DND-41 (cell line): Measurements from ENCODE around the gene POGLUT3.

Experiments used
- ATAC-seq: fragments of 200-7000 bp; cut with Tn5 transposase; 3 replicates; pipeline ENCODE4 v1.9.1; 2021; ENCODE audit warnings: low read depth; ENCODE audit not compliant: insufficient read depth
- DNase-seq: peaks from one replicate; pipeline ENCODE4 v3.0.0-alpha.2; 2020
- H2AFZ ChIP-seq: 2 replicates; pipeline ENCODE4 v1.6.0; 2012; ENCODE audit warnings: low read depth, low read length
- H3K27ac ChIP-seq: 2 replicates; pipeline ENCODE4 v1.5.1; 2012; ENCODE audit warnings: low read length, inconsistent platforms
- H3K27me3 ChIP-seq: fragments of 200-600 bp; sonication (generic); 2 replicates; pipeline ENCODE4 v1.6.0; 2012; ENCODE audit warnings: low read length, mild to moderate bottlenecking, inconsistent platforms; ENCODE audit not compliant: insufficient read depth, poor library complexity
- H3K36me3 ChIP-seq: 2 replicates; pipeline ENCODE4 v1.5.1; 2012; ENCODE audit warnings: low read length, inconsistent platforms; ENCODE audit not compliant: insufficient read depth
- H3K4me1 ChIP-seq: 2 replicates; pipeline ENCODE4 v1.5.1; 2012; ENCODE audit warnings: mild to moderate bottlenecking, low read length; ENCODE audit not compliant: insufficient read depth
- H3K4me2 ChIP-seq: 2 replicates; pipeline ENCODE4 v1.6.0; 2012; ENCODE audit warnings: mild to moderate bottlenecking, moderate library complexity, low read length, inconsistent platforms; ENCODE audit not compliant: insufficient read depth
- H3K4me3 ChIP-seq, 2 experiments: fragments of 200-600 bp in 1 of 2; shearing (Covaris generic) in 1 of 2; 2 replicates each; pipeline ENCODE4 v1.5.1; 2012 to 2016; ENCODE audit warnings: inconsistent platforms in 2 of 2, low read length in 2 of 2, mild to moderate bottlenecking in 2 of 2, low read depth in 1 of 2, moderate library complexity in 1 of 2
- H3K79me2 ChIP-seq: 2 replicates; pipeline ENCODE4 v1.6.0; 2012; ENCODE audit warnings: low read length, inconsistent platforms; ENCODE audit not compliant: insufficient read depth
- H3K9ac ChIP-seq: 2 replicates; pipeline ENCODE4 v1.6.0; 2012; ENCODE audit warnings: low read depth, mild to moderate bottlenecking, inconsistent platforms, low read length, moderate library complexity
- H3K9me3 ChIP-seq: 2 replicates; pipeline ENCODE4 v1.5.1; 2012; ENCODE audit warnings: low read length, moderate library complexity, mild to moderate bottlenecking, inconsistent platforms; ENCODE audit not compliant: insufficient read depth, severe bottlenecking
- H4K20me1 ChIP-seq: 2 replicates; pipeline ENCODE4 v1.6.0; 2012; ENCODE audit warnings: low read length; ENCODE audit not compliant: insufficient read depth
- CTCF ChIP-seq: IDR thresholded peaks from 2 replicates; pipeline ENCODE4 v1.5.1; 2012; ENCODE audit warnings: borderline replicate concordance, low read length, moderate library complexity, mild to moderate bottlenecking; ENCODE audit not compliant: poor library complexity, severe bottlenecking; ENCODE audit errors: extremely low read depth
- EZH2 ChIP-seq: IDR thresholded peaks from 3 replicates; pipeline ENCODE4 v1.6.1; 2012; ENCODE audit warnings: borderline replicate concordance, low read depth, mild to moderate bottlenecking, moderate library complexity, low read length, inconsistent platforms; ENCODE audit not compliant: severe bottlenecking

The POGLUT3 gene

GRCh38 chr11:108497317-108498045 lies 703 bp downstream of the POGLUT3 start:
- no peaks in the 10 kb centered on the region for H4K20me1 ChIP-seq
- DNase-seq (peak; percentile 82), ATAC-seq (peak; percentile 78)
- peak overlapping the region; percentile 83 for H3K27ac ChIP-seq
- H3K4me1 ChIP-seq = peaks cover 53% of the 10 kb centered on the region
- H3K4me3 ChIP-seq = peak overlapping the region; percentile 40 to 59; a peak in 3 of 4 replicates
- H3K4me2 ChIP-seq = peak overlapping the region; percentile 71
- H2AFZ ChIP-seq = peak overlapping the region; percentile 72
- H3K79me2 ChIP-seq = peaks cover 68% of the 10 kb centered on the region
- no peaks in the 10 kb centered on the region for H3K27me3 ChIP-seq
- TF ChIP-seq EZH2 (no peak), CTCF (no peak)
- no peaks in the 10 kb centered on the region for H3K9me3 ChIP-seq
- H3K36me3 ChIP-seq = peaks cover 17% of the 10 kb centered on the region
- peak overlapping the region; percentile 96 for H3K9ac ChIP-seq

GRCh38 chr11:108496643-108497256 lies 1.4 kb downstream of the POGLUT3 start:
- Histone ChIP-seq H3K79me2 (peaks cover 74% of the 10 kb centered on the region), H3K4me1 (peaks cover 53% of the 10 kb centered on the region), H3K9me3 (no peaks in the 10 kb centered on the region), H3K27me3 (no peaks in the 10 kb centered on the region), H4K20me1 (no peaks in the 10 kb centered on the region), H3K36me3 (peaks cover 17% of the 10 kb centered on the region), H3K9ac (peak overlapping the region; percentile 96), H3K4me3 (peak overlapping the region in 1 of 2 experiments; percentile 59; a peak in 3 of 4 replicates), H3K4me2 (peak overlapping the region; percentile 71), H3K27ac (peak overlapping the region; percentile 83), H2AFZ (no peak overlapping the region)
- ATAC-seq (no peak), DNase-seq (no peak)
- TF ChIP-seq EZH2 (no peak), CTCF (no peak)

GRCh38 chr11:108495326-108495725 lies 2.9 kb downstream of the POGLUT3 start:
- Histone ChIP-seq H3K79me2 (peaks cover 83% of the 10 kb centered on the region), H3K27ac (no peak overlapping the region), H3K4me1 (peaks cover 53% of the 10 kb centered on the region), H3K4me2 (peak overlapping the region; percentile 47), H3K27me3 (no peaks in the 10 kb centered on the region), H3K36me3 (peaks cover 29% of the 10 kb centered on the region), H3K9ac (no peak overlapping the region), H3K4me3 (no peak overlapping the region), H3K9me3 (no peaks in the 10 kb centered on the region), H4K20me1 (no peaks in the 10 kb centered on the region), H2AFZ (no peak overlapping the region)
- DNase-seq (no peak), ATAC-seq (no peak)
- no peak for TF ChIP-seq EZH2
- no peak for TF ChIP-seq CTCF
